Tibial nerve (tissue), 4 donors: Measurements from ENCODE around the gene POLH. TPM values are rescaled to one million over a fixed set of nuclear protein-coding genes. Genes with fewer than 3 reads are reported as not detected.

Experiments
- DNase-seq, 2 donors: peaks; one replicate each; pipeline ENCODE4 v3.0.0-alpha.2; 2019; ENCODE audit warnings: low spot score in 2 of 2
- H3K27ac ChIP-seq, 4 donors: fragments of 200-600 bp; sonication (generic) in 3 of 4; one replicate each; pipeline ENCODE4 v1.5.1; 2017 to 2019; ENCODE audit warnings: mild to moderate bottlenecking in 1 of 4
- H3K27me3 ChIP-seq, 2 donors: fragments of 200-600 bp; sonication (generic) in 1 of 2; one replicate each; pipeline versions ENCODE4 v1.5.1 to v1.6.0; 2017 to 2019
- H3K36me3 ChIP-seq, 3 donors: fragments of 200-600 bp; sonication (generic); one replicate each; pipeline ENCODE4 v1.5.1; 2018 to 2019
- H3K4me1 ChIP-seq, 4 donors: fragments of 200-600 bp; sonication (generic) in 3 of 4; one replicate each; pipeline ENCODE4 v1.5.1; 2017 to 2019
- H3K4me3 ChIP-seq, 4 donors: fragments of 200-600 bp; sonication (generic) in 3 of 4; one replicate each; pipeline ENCODE4 v1.5.1; 2017 to 2019; ENCODE audit warnings: mild to moderate bottlenecking in 1 of 4, moderate library complexity in 1 of 4
- H3K9me3 ChIP-seq, 4 donors: fragments of 200-600 bp; sonication (generic) in 3 of 4; one replicate each; pipeline ENCODE4 v1.5.1; 2017 to 2019
- EP300 ChIP-seq, 2 donors: sonication (generic); formaldehyde crosslinking; IDR thresholded peaks; one replicate each; pipeline ENCODE4 v1.6.1; 2017; ENCODE audit warnings: antibody characterized with exemption in 2 of 2, mild to moderate bottlenecking in 1 of 2
- POLR2A ChIP-seq, 2 donors: fragments of 450-650 bp; IDR thresholded peaks; one replicate each; pipeline ENCODE4 v1.6.1; 2017; ENCODE audit warnings: antibody characterized with exemption in 2 of 2, mild to moderate bottlenecking in 2 of 2, moderate library complexity in 2 of 2
- WGBS, 2 donors: methylation state at CpG; one replicate each; pipeline ENCODE4 v1.1.5; 2018; 5-methylcytosine and 5-hydroxymethylcytosine counted together
- total RNA-seq, 4 donors: library from RNA; depleted of rRNA; stranded (reverse); fragments of >200 nt; gene quantifications; one replicate each; pipeline ENCODE4 v1.1.0, GENCODE V29; 2016
- TF ChIP-seq, protein P1 (sequence below), 5 experiments: fragments of 200-600 bp in 3 of 5; fragments of 450-650 bp in 2 of 5; sonication (generic) in 3 of 5; IDR thresholded peaks; one replicate each; pipeline ENCODE4 v1.5.1; 2016 to 2019; ENCODE audit warnings: antibody characterized with exemption in 5 of 5, mild to moderate bottlenecking in 3 of 5, moderate library complexity in 2 of 5

POLH gene
- total RNA-seq, 4 donors from 2014 or later, result 6.0 to 9.2 (median 8.5) TPM

DNA sequence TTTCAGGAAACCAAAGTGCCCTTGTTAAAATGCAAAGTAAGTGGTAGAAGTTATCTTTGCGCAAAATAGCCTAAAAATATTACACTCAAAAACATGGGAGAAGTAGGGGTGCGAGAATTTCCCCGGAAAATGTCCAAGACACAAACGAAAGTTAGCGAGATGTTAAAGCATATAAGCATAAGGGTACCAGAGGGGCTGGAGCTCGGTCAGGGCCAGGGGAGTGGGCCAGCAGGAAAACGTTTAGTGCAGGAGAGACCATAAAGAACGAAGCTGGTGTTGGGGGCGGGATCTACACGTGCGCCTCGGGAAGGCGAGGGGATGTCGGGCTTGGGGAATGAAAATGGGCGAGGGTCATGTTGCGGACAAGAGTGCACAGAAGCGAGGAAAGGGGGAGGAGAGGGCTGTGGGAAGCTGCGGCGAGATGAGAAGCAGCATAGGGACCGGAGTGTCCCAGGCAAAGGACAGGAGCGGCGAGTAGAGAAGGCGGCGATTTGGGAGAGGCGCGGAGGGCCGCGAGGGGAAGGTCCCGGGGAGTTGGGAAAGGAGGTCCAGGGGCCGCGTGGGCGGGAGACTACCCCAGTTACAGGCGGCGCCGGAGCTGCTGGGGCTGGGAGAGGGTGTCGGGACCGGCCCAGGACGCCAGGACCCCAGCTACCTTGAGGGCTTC lies 747 bp upstream of the POLH start:
- peak overlapping the region; percentile 73 to 85 (median 83) for H3K4me3 ChIP-seq
- peaks cover 0 to 33% (median 9%) of the 10 kb centered on the region in 4 donors for H3K4me1 ChIP-seq
- no peaks in the 10 kb centered on the region for H3K9me3 ChIP-seq
- H3K27ac ChIP-seq, result peak overlapping the region in 3 of 4 donors; percentile 49 to 70 (median 70)
- no peak for DNase-seq
- TF ChIP-seq POLR2A (IDR thresholded peaks at IDR 0.05), result no peak
- TF ChIP-seq, protein P1, sequence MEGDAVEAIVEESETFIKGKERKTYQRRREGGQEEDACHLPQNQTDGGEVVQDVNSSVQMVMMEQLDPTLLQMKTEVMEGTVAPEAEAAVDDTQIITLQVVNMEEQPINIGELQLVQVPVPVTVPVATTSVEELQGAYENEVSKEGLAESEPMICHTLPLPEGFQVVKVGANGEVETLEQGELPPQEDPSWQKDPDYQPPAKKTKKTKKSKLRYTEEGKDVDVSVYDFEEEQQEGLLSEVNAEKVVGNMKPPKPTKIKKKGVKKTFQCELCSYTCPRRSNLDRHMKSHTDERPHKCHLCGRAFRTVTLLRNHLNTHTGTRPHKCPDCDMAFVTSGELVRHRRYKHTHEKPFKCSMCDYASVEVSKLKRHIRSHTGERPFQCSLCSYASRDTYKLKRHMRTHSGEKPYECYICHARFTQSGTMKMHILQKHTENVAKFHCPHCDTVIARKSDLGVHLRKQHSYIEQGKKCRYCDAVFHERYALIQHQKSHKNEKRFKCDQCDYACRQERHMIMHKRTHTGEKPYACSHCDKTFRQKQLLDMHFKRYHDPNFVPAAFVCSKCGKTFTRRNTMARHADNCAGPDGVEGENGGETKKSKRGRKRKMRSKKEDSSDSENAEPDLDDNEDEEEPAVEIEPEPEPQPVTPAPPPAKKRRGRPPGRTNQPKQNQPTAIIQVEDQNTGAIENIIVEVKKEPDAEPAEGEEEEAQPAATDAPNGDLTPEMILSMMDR (IDR thresholded peaks at IDR 0.05), result no peak
- no peak for TF ChIP-seq EP300 (IDR thresholded peaks at IDR 0.05)
- WGBS, 2 donors, result 1% methylated on average over 38 of the region's 38 CpGs
- no peaks in the 10 kb centered on the region for H3K27me3 ChIP-seq
- H3K36me3 ChIP-seq, result peaks cover 0 to 24% (median 0%) of the 10 kb centered on the region in 3 donors

DNA sequence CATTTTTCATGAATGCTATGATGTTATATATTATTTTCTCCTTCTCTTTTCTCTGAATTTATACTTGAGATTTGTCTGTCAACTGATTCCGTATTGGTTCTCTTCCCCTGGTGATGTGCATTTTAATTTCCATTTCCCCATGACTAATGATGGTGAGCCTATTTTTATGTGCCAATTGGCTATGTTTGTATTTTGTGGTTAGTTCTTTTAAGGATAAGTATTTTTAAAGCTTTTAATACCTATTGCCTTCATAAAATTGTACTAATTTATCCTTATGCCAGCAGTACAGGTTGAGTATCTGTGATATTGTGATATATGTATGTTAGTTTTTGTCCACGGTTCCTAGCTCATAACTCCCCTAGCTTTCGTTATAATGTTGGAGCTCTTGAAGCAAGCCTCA lies 2.8 kb downstream of the POLH start:
- Histone ChIP-seq H3K4me1 (peaks cover 0 to 30% (median 9%) of the 10 kb centered on the region in 4 donors), H3K9me3 (no peaks in the 10 kb centered on the region), H3K27me3 (no peaks in the 10 kb centered on the region), H3K27ac (no peak overlapping the region), H3K36me3 (peaks cover 0 to 11% (median 2%) of the 10 kb centered on the region in 3 donors), H3K4me3 (no peak overlapping the region)
- no peak for DNase-seq
- 77 to 87% methylated on average over 3 of the region's 3 CpGs for WGBS, 2 donors
- TF ChIP-seq POLR2A (IDR thresholded peaks at IDR 0.05), result no peak
- TF ChIP-seq, protein P1 (IDR thresholded peaks at IDR 0.05), result no peak
- no peak for TF ChIP-seq EP300 (IDR thresholded peaks at IDR 0.05)

DNA sequence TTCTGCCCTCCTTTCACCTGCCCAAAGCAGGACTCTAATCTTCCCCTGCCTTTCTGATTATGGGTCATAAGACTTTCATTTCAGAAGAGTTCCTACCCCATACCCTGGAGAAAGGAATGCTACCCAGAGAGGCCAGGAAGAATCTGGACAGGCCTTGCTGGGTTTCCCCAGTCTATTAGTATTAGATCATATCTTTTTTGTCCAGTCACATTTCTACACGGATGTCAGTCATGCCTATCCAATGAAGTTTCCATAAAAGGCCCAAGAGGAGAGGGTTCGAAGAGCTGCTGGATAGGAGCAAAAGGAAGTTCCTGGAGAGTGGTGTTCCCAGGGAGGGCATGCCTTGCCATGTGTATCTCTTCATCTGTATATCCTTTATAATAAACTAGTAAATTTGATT lies 3.2 kb downstream of the POLH start:
- 79 to 88% methylated on average over 2 of the region's 2 CpGs for WGBS, 2 donors
- H3K27me3 ChIP-seq, result no peaks in the 10 kb centered on the region
- H3K9me3 ChIP-seq, result no peaks in the 10 kb centered on the region
- H3K27ac ChIP-seq, result no peak overlapping the region
- H3K36me3 ChIP-seq, result peaks cover 0 to 15% (median 7%) of the 10 kb centered on the region in 3 donors
- no peak for DNase-seq
- peaks cover 0 to 26% (median 9%) of the 10 kb centered on the region in 4 donors for H3K4me1 ChIP-seq
- TF ChIP-seq POLR2A (IDR thresholded peaks at IDR 0.05), result no peak
- no peak overlapping the region for H3K4me3 ChIP-seq

DNA sequence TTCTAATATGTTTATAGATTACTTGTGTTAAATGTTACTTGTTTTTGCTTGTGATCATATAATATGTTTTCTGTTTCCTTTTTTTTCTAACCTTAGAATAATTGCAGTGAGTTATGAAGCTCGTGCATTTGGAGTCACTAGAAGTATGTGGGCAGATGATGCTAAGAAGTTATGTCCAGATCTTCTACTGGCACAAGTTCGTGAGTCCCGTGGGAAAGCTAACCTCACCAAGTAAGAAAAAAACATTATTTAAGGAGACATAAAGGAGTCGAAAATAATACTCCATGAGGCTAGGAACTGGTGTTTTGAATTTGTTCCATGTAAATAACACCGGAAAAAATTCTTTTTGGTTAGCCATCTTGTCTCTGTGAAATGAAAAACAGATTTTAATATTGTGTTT lies 6.9 kb downstream of the POLH start:
- Histone ChIP-seq H3K4me1 (peaks cover 0 to 2% (median 0%) of the 10 kb centered on the region in 4 donors), H3K36me3 (peaks cover 0 to 51% (median 12%) of the 10 kb centered on the region in 3 donors), H3K9me3 (no peaks in the 10 kb centered on the region), H3K4me3 (no peak overlapping the region), H3K27me3 (no peaks in the 10 kb centered on the region), H3K27ac (no peak overlapping the region)
- DNase-seq, result no peak
- 77 to 80% methylated on average over 5 of the region's 5 CpGs for WGBS, 2 donors
- TF ChIP-seq POLR2A (IDR thresholded peaks at IDR 0.05) (no peak), EP300 (IDR thresholded peaks at IDR 0.05) (no peak)
- TF ChIP-seq, protein P1 (IDR thresholded peaks at IDR 0.05), result no peak

DNA sequence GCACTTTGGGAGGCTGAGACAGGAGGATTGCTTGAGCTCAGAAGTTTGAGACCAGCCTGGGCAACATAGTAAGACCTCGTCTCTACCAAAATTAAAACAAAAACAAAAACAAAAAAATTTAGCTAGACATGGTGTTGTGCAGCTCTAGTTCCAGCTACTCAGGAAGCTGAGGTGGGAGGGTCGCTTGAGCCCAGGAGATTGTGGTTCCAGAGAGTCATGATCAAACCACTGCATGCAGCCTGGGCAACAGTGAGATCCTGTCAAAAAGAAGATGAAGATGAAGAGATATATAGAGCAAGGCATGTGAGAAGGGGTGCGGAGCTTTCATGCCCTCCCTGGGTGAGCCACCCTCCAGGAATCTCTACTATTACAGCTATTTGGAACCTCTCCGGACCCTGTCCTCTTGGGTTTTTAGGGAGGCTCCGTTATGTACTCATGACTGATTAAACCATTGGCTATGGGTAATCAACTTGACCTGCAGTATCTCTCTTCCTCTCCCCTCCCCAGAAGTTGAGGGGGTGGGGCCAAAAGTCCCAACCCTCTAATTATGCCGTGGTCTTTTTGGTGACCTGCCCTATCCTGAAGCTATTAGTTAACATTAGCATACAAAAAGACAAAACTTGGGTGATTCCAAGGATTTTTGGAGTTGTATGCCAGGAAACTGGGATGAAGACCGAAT lies 9.0 kb downstream of the POLH start:
- H3K9me3 ChIP-seq, result no peaks in the 10 kb centered on the region
- TF ChIP-seq, protein P1 (IDR thresholded peaks at IDR 0.05), result no peak
- TF ChIP-seq POLR2A (IDR thresholded peaks at IDR 0.05), result no peak
- no peak for TF ChIP-seq EP300 (IDR thresholded peaks at IDR 0.05)
- no peak overlapping the region for H3K27ac ChIP-seq
- H3K4me3 ChIP-seq, result no peak overlapping the region
- H3K36me3 ChIP-seq, result peaks cover 0 to 72% (median 19%) of the 10 kb centered on the region in 3 donors
- H3K4me1 ChIP-seq, result no peaks in the 10 kb centered on the region
- no peaks in the 10 kb centered on the region for H3K27me3 ChIP-seq
- DNase-seq, result no peak
- WGBS, 2 donors, result 90% methylated on average over 7 of the region's 7 CpGs
